K562 (cell line): ENCODE measurements around the gene AKAP10. TPM values are rescaled to one million over a fixed set of nuclear protein-coding genes. Genes with fewer than 3 reads are reported as not detected.

Experiments
- CREB5 ChIP-seq: fragments of 250-450 bp; sonication (Bioruptor Pico); IDR thresholded peaks from 2 replicates; pipeline ENCODE4 v1.5.0; 2020; ENCODE audit warnings: mild to moderate bottlenecking
- NRF1 ChIP-seq, 2 experiments: fragments of 450-650 bp; IDR thresholded peaks in 1 of 2; conservative IDR thresholded peaks in 1 of 2; 2 replicates each; pipeline ENCODE4 v1.6.1; 2014; ENCODE audit warnings: mild to moderate bottlenecking in 2 of 2
- RREB1 ChIP-seq: fragments of 250-450 bp; sonication (Bioruptor Pico); IDR thresholded peaks from 2 replicates; pipeline ENCODE4 v1.4.0; 2020
- TARDBP ChIP-seq: fragments of 450-650 bp; IDR thresholded peaks from 2 replicates; pipeline ENCODE4 v1.6.1; 2016
- TEAD2 ChIP-seq: fragments of 450-650 bp; IDR thresholded peaks from 2 replicates; pipeline ENCODE4 v1.6.1; 2016; ENCODE audit warnings: missing genetic modification characterization, control low read depth, missing compliant biosample characterization
- ZEB2 ChIP-seq: fragments of 450-650 bp; IDR thresholded peaks from 2 replicates; pipeline ENCODE4 v1.6.1; 2016
- ZKSCAN1 ChIP-seq: fragments of 150-350 bp; IDR thresholded peaks from 2 replicates; pipeline ENCODE4 v1.6.1; 2016; ENCODE audit warnings: low read depth, low read length
- ZNF197 ChIP-seq: fragments of 200-800 bp; sonication (Bioruptor generic); IDR thresholded peaks from 2 replicates; pipeline ENCODE4 v1.6.1; 2016; ENCODE audit warnings: low read depth, missing genetic modification characterization, missing compliant biosample characterization
- polyA plus RNA-seq, 8 experiments: library from polyadenylated mRNA; depleted of rRNA in 4 of 8; stranded (reverse) in 5 of 8; unstranded in 3 of 8; fragments of >200 nt; fragmentation: Nextera tagmentation in 2 of 8; fragmentation: Illumina TruSeq in 1 of 8; extraction: Ambion mirVana in 2 of 8; extraction: Trizol in 1 of 8; gene quantifications; 2 replicates each; pipeline versions ENCODE4 v1.2.1 to v1.2.3, GENCODE V29; 2011 to 2014; ENCODE audit warnings: inconsistent platforms in 1 of 8, missing spikeins in 1 of 8
- total RNA-seq, 7 experiments: library from RNA; depleted of rRNA in 6 of 7; stranded (reverse); fragments of >200 nt in 6 of 7; fragmentation: Illumina TruSeq in 2 of 7; extraction: Trizol in 2 of 7; gene quantifications; 2 replicates each; pipeline versions ENCODE4 v1.2.1 to v1.2.3, GENCODE V29; 2011 to 2021; ENCODE audit warnings: low replicate concordance in 1 of 7

Gene AKAP10
- total and polyA plus RNA-seq, 9 of the 15 experiments (the other 6 are each of a cell fraction or from before 2014, with no cell fraction given) = 4.0 to 20.3 (median 8.2) TPM

- TF ChIP-seq RREB1 (CRISPR knock-in tag) (no peak), TARDBP (no peak), ZNF197 (CRISPR knock-in tag) (no peak), ZKSCAN1 (no peak), NRF1 (conservative IDR thresholded peaks at IDR 0.05 in 1 of 2, IDR thresholded peaks at IDR 0.05 in 1 of 2) (peak; percentile 10 to 34; a peak in 1 of 4 replicates), TEAD2 (tag) (no peak), ZEB2 (peak; percentile 28; the same call in 1 of the 2 replicates), CREB5 (CRISPR knock-in tag) (no peak)
These were observed 15.4 kb upstream of the AKAP10 start (continued) for GRCh38 chr17:19992803-19993713.
